K562 (cell line): ENCODE measurements around the gene SLC2A6. TPM values are rescaled to one million over a fixed set of nuclear protein-coding genes. Genes with fewer than 3 reads are reported as not detected.

Experiments
- ATAC-seq: fragments of 200-7000 bp; cut with Tn5 transposase; 3 replicates; pipeline ENCODE4 v1.9.1; 2020; ENCODE audit warnings: moderate library complexity
- BruUV-seq: library from RNA; stranded (reverse); fragments of 400-500 nt; replicated peaks from 2 replicates; lab custom pipeline; 2021; lab: Mats Ljungman, UMichigan
- CTCF ChIA-PET: fragments of 300-600 bp; formaldehyde crosslinking; extraction: SDS; loops from one replicate; lab custom pipeline; 2021; ENCODE audit warnings: low intra/inter-chr PET ratio; lab: Yijun Ruan, JAX
- POLR2A ChIA-PET: fragments of 300-600, 350-650 bp; sonication (Branson Sonifier 250); formaldehyde crosslinking; extraction: SDS; loops from one replicate; lab custom pipeline; 2021; ENCODE audit warnings: antibody characterized with exemption, inconsistent platforms; lab: Yijun Ruan, JAX
- DNase-seq, 4 experiments: peaks; one replicate each; pipeline versions ENCODE4 v3.0.0 to v3.0.0-alpha.2; 2011 to 2018; ENCODE audit warnings: low spot score in 3 of 4, mixed read lengths in 3 of 4; ENCODE audit errors: extremely low read depth in 1 of 4
- FAIRE-seq: peaks from 2 replicates; lab custom pipeline; 2011; peaks lifted over from hg19 to GRCh38; lab: Jason Lieb, UNC
- H2AFZ ChIP-seq: 2 replicates; pipeline ENCODE4 v1.6.0; 2011; ENCODE audit warnings: low read depth, low read length, control low read depth, inconsistent platforms
- H3K27ac ChIP-seq: fragments of 200-600 bp; 3 replicates; pipeline ENCODE4 v1.8.0; 2011; ENCODE audit warnings: low read depth, mild to moderate bottlenecking, control low read depth, inconsistent platforms, low read length, moderate library complexity, mixed read lengths; ENCODE audit errors: extremely low read depth
- H3K27me3 ChIP-seq, 2 experiments: fragments of 300-600 bp in 1 of 2; 2 replicates in 1 of 2; 3 replicates in 1 of 2; pipeline versions ENCODE4 v1.6.0 to v1.8.0; 2011; ENCODE audit warnings: inconsistent platforms in 2 of 2, low read length in 2 of 2, mild to moderate bottlenecking in 1 of 2, mixed read lengths in 1 of 2, moderate library complexity in 1 of 2; ENCODE audit not compliant: control insufficient read depth in 2 of 2, insufficient read depth in 2 of 2
- H3K36me3 ChIP-seq: fragments of 300-600 bp; 3 replicates; pipeline ENCODE4 v1.8.0; 2011; ENCODE audit warnings: mild to moderate bottlenecking, low read length, inconsistent platforms; ENCODE audit not compliant: control insufficient read depth, insufficient read depth
- H3K4me1 ChIP-seq, 2 experiments: fragments of 200-600 bp in 1 of 2; replicated peaks in 1 of 2; 2 replicates in 1 of 2; 3 replicates in 1 of 2; pipeline versions ENCODE4 v1.5.1 to v1.8.0; 2011; ENCODE audit warnings: inconsistent platforms in 2 of 2, low read length in 2 of 2, mild to moderate bottlenecking in 1 of 2, mixed read lengths in 1 of 2, moderate library complexity in 1 of 2; ENCODE audit not compliant: control insufficient read depth in 2 of 2, insufficient read depth in 2 of 2
- H3K4me2 ChIP-seq: 2 replicates; pipeline ENCODE4 v1.6.1; 2011; ENCODE audit warnings: low read length, control low read depth, inconsistent platforms, mixed read lengths; ENCODE audit not compliant: insufficient read depth
- H3K4me3 ChIP-seq: fragments of 200-600 bp; sonication (generic), shearing (Covaris generic); 2 replicates; pipeline ENCODE4 v1.5.1; 2016; ENCODE audit warnings: control low read depth, inconsistent platforms
- H3K79me2 ChIP-seq: fragments of 200-600 bp; 3 replicates; pipeline ENCODE4 v1.8.0; 2011; ENCODE audit warnings: low read length, inconsistent platforms; ENCODE audit not compliant: control insufficient read depth, insufficient read depth
- H3K9ac ChIP-seq, 2 experiments: 2 replicates each; pipeline versions ENCODE4 v1.6.0 to v1.6.1; 2011; ENCODE audit warnings: low read depth in 2 of 2, low read length in 2 of 2, control low read depth in 1 of 2, inconsistent platforms in 1 of 2, mild to moderate bottlenecking in 1 of 2, mixed read lengths in 1 of 2; ENCODE audit not compliant: insufficient read depth in 1 of 2
- H3K9me1 ChIP-seq: one replicate; pipeline ENCODE4 v1.6.0; 2011; ENCODE audit warnings: inconsistent platforms, mild to moderate bottlenecking, low read length, moderate library complexity; ENCODE audit not compliant: control insufficient read depth, insufficient read depth
- H3K9me3 ChIP-seq: replicated peaks from 2 replicates; pipeline ENCODE4 v1.5.1; 2011; ENCODE audit warnings: low read depth, low read length, inconsistent platforms; ENCODE audit not compliant: control insufficient read depth, insufficient read depth
- H4K20me1 ChIP-seq: replicated peaks from 2 replicates; pipeline ENCODE4 v1.6.1; 2011; ENCODE audit warnings: low read length, inconsistent platforms, mixed read lengths; ENCODE audit not compliant: control insufficient read depth, insufficient read depth
- BRD9 ChIP-seq: fragments of 450-650 bp; IDR thresholded peaks from 2 replicates; pipeline ENCODE4 v1.6.1; 2018; ENCODE audit warnings: low read depth; ENCODE audit not compliant: partially characterized antibody
- GTF2A2 ChIP-seq: IDR thresholded peaks from 2 replicates; pipeline ENCODE4 v1.6.1; 2016; ENCODE audit warnings: mild to moderate bottlenecking, missing genetic modification characterization, missing compliant biosample characterization
- L3MBTL2 ChIP-seq: fragments of 450-650 bp; IDR thresholded peaks from 2 replicates; pipeline ENCODE4 v1.6.1; 2016; ENCODE audit warnings: mild to moderate bottlenecking, moderate library complexity
- POLR2AphosphoS5 ChIP-seq: IDR thresholded peaks from 2 replicates; pipeline ENCODE4 v1.6.1; 2011; ENCODE audit warnings: mild to moderate bottlenecking, low read depth, low read length, moderate library complexity; ENCODE audit not compliant: control insufficient read depth, insufficient read depth
- RAD51 ChIP-seq: fragments of 450-650 bp; IDR thresholded peaks from 2 replicates; pipeline ENCODE4 v1.7.1; 2016; ENCODE audit warnings: low read depth, mild to moderate bottlenecking, borderline replicate concordance
- SIN3B ChIP-seq: fragments of 450-650 bp; IDR thresholded peaks from 2 replicates; pipeline ENCODE4 v1.6.1; 2017; ENCODE audit warnings: low read depth, mild to moderate bottlenecking, moderate library complexity
- SIX5 ChIP-seq, 2 experiments: IDR thresholded peaks; 2 replicates each; pipeline ENCODE4 v1.6.1; 2011; ENCODE audit warnings: low read length in 2 of 2, borderline replicate concordance in 1 of 2, low read depth in 1 of 2, mild to moderate bottlenecking in 1 of 2, moderate library complexity in 1 of 2; ENCODE audit not compliant: insufficient read depth in 1 of 2
- SRF ChIP-seq, 2 experiments: fragments of 250-450, 450-650 bp in 1 of 2; sonication (Bioruptor Pico) in 1 of 2; sonication (generic) in 1 of 2; formaldehyde crosslinking; IDR thresholded peaks; 2 replicates each; pipeline versions ENCODE4 v1.5.0 to v1.5.1; 2020 to 2022; ENCODE audit warnings: mild to moderate bottlenecking in 1 of 2, missing genetic modification reagents in 1 of 2
- TCF3 ChIP-seq: sonication (generic); formaldehyde crosslinking; IDR thresholded peaks from 2 replicates; pipeline ENCODE4 v1.4.0; 2020; ENCODE audit warnings: mild to moderate bottlenecking, missing genetic modification reagents
- ZFX ChIP-seq: sonication (generic); formaldehyde crosslinking; IDR thresholded peaks from 2 replicates; pipeline ENCODE4 v1.8.0; 2022; ENCODE audit warnings: mild to moderate bottlenecking, missing genetic modification reagents, moderate library complexity
- ZNF175 ChIP-seq: fragments of 200-800 bp; sonication (Bioruptor generic); IDR thresholded peaks from 2 replicates; pipeline ENCODE4 v1.6.1; 2016; ENCODE audit warnings: low read depth, mild to moderate bottlenecking, missing genetic modification characterization, missing compliant biosample characterization
- ZNF583 ChIP-seq: fragments of 250-450 bp; sonication (Bioruptor Pico); IDR thresholded peaks from 2 replicates; pipeline ENCODE4 v1.4.0; 2020
- ZNF830 ChIP-seq: fragments of 250-450 bp; sonication (Bioruptor Pico); IDR thresholded peaks from 2 replicates; pipeline ENCODE4 v1.5.0; 2021; ENCODE audit warnings: mild to moderate bottlenecking
- WGBS: fragments of 100-300 bp; shearing (Covaris generic); methylation state at CpG from one replicate; pipeline ENCODE4 v1.1.6; 2016; ENCODE audit warnings: low coverage, mixed read lengths; ENCODE audit not compliant: insufficient coverage; ENCODE audit errors: missing lambda C conversion rate; 5-methylcytosine and 5-hydroxymethylcytosine counted together
- in situ Hi-C: fragments of 300-500 bp; cut with MboI; formaldehyde crosslinking; loops from 4 replicates; pipeline ENCODE4 v1.15.0; 2018; ENCODE audit warnings: inconsistent platforms, mixed read lengths
- intact Hi-C: fragments of 100-400 bp; cut with micrococcal nuclease; formaldehyde crosslinking; loops from 2 replicates; pipeline ENCODE4 v1.14.2; 2022
- polyA plus RNA-seq, 8 experiments: library from polyadenylated mRNA; depleted of rRNA in 4 of 8; stranded (reverse) in 5 of 8; unstranded in 3 of 8; fragments of >200 nt; fragmentation: Nextera tagmentation in 2 of 8; fragmentation: Illumina TruSeq in 1 of 8; extraction: Ambion mirVana in 2 of 8; extraction: Trizol in 1 of 8; gene quantifications; 2 replicates each; pipeline versions ENCODE4 v1.2.1 to v1.2.3, GENCODE V29; 2011 to 2014; ENCODE audit warnings: inconsistent platforms in 1 of 8, missing spikeins in 1 of 8
- total RNA-seq, 7 experiments: library from RNA; depleted of rRNA in 6 of 7; stranded (reverse); fragments of >200 nt in 6 of 7; fragmentation: Illumina TruSeq in 2 of 7; extraction: Trizol in 2 of 7; gene quantifications; 2 replicates each; pipeline versions ENCODE4 v1.2.1 to v1.2.3, GENCODE V29; 2011 to 2021; ENCODE audit warnings: low replicate concordance in 1 of 7
- TF ChIP-seq, protein P1 (sequence below): fragments of 250-450 bp; sonication (Bioruptor Pico); IDR thresholded peaks from 2 replicates; pipeline ENCODE4 v1.9.0; 2021; ENCODE audit warnings: mild to moderate bottlenecking, inconsistent platforms
- TF ChIP-seq, protein P2 (sequence below): fragments of 250-450 bp; sonication (Bioruptor Pico); IDR thresholded peaks from 2 replicates; pipeline ENCODE4 v1.8.0; 2021; ENCODE audit warnings: moderate library complexity, mild to moderate bottlenecking, inconsistent platforms
- TF ChIP-seq, protein P3 (sequence below), 2 experiments: fragments of 150-350 bp in 1 of 2; IDR thresholded peaks; 2 replicates each; pipeline ENCODE4 v1.6.1; 2012 to 2016; ENCODE audit warnings: low read depth in 2 of 2, low read length in 2 of 2, mild to moderate bottlenecking in 1 of 2, moderate library complexity in 1 of 2

The SLC2A6 gene
- total and polyA plus RNA-seq, 9 of the 15 experiments (the other 6 are each of a cell fraction or from before 2014, with no cell fraction given) = 0.04 to 0.38 (median 0.09) TPM; not detected in 3

DNA sequence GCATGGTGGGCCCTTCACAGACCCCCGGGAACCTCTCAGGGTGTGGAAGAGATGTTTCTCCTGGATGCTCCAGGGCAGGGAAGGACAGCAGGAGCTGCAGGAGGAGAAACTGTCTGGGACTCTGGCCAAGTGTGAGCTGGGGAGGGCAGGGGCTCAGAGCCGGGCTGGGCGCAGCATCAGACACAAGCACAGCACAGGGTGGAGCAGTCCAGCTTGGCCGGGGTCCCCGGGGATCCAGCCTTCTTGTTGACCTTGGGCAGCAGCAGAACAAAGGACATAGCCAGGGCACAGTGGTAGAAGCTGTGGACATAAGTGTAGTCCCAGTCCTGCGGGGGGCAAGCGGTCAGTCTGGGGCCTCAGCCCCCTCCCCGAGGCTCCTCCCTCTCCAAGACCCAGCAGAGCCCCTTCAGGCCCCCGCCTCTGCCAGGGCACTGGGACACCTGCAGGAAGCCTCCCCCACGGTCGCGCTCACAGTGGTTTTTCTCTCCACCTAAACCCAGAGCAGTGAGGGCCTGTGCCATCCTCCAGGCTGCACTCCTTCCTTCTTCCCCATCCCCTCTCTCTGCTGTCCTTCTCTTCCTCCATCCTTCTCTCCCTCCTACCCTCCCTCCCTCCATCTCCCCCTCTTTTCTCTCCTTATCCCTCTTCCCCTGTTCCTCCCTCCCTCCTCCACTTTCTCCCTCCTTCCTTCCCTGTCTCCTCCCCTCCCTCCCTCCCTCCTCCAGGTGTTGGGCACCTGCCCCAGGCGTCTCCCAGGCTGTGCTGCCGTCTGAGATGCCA lies 35.8 kb upstream of the SLC2A6 start:
- no peak for DNase-seq
- no peaks in the 10 kb centered on the region; the same call in none of the 2 replicates for H4K20me1 ChIP-seq
- no peak for TF ChIP-seq ZNF583 (CRISPR knock-in tag)
- TF ChIP-seq RAD51 = no peak
- TF ChIP-seq ZNF175 (CRISPR knock-in tag) = no peak
- TF ChIP-seq POLR2AphosphoS5 = no peak
- TF ChIP-seq ZFX (CRISPR knock-in tag) = no peak
- no peak for TF ChIP-seq SIX5 (IDR thresholded peaks at IDR 0.05; ENCODE audit: borderline replicate concordance in 1 of 2, insufficient read depth in 1 of 2, low read depth in 1 of 2, low read length in 2 of 2)
- TF ChIP-seq GTF2A2 = no peak
- no peak for TF ChIP-seq SIN3B
- no peak for TF ChIP-seq L3MBTL2
- TF ChIP-seq BRD9 = no peak
- TF ChIP-seq, protein P1, sequence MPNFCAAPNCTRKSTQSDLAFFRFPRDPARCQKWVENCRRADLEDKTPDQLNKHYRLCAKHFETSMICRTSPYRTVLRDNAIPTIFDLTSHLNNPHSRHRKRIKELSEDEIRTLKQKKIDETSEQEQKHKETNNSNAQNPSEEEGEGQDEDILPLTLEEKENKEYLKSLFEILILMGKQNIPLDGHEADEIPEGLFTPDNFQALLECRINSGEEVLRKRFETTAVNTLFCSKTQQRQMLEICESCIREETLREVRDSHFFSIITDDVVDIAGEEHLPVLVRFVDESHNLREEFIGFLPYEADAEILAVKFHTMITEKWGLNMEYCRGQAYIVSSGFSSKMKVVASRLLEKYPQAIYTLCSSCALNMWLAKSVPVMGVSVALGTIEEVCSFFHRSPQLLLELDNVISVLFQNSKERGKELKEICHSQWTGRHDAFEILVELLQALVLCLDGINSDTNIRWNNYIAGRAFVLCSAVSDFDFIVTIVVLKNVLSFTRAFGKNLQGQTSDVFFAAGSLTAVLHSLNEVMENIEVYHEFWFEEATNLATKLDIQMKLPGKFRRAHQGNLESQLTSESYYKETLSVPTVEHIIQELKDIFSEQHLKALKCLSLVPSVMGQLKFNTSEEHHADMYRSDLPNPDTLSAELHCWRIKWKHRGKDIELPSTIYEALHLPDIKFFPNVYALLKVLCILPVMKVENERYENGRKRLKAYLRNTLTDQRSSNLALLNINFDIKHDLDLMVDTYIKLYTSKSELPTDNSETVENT (CRISPR knock-in tag) = no peak
- TF ChIP-seq SRF (CRISPR knock-in tag; IDR thresholded peaks at IDR 0.05) = no peak
- TF ChIP-seq, protein P2, sequence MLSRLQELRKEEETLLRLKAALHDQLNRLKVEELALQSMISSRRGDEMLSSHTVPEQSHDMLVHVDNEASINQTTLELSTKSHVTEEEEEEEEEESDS (CRISPR knock-in tag) = no peak
- TF ChIP-seq, protein P3, sequence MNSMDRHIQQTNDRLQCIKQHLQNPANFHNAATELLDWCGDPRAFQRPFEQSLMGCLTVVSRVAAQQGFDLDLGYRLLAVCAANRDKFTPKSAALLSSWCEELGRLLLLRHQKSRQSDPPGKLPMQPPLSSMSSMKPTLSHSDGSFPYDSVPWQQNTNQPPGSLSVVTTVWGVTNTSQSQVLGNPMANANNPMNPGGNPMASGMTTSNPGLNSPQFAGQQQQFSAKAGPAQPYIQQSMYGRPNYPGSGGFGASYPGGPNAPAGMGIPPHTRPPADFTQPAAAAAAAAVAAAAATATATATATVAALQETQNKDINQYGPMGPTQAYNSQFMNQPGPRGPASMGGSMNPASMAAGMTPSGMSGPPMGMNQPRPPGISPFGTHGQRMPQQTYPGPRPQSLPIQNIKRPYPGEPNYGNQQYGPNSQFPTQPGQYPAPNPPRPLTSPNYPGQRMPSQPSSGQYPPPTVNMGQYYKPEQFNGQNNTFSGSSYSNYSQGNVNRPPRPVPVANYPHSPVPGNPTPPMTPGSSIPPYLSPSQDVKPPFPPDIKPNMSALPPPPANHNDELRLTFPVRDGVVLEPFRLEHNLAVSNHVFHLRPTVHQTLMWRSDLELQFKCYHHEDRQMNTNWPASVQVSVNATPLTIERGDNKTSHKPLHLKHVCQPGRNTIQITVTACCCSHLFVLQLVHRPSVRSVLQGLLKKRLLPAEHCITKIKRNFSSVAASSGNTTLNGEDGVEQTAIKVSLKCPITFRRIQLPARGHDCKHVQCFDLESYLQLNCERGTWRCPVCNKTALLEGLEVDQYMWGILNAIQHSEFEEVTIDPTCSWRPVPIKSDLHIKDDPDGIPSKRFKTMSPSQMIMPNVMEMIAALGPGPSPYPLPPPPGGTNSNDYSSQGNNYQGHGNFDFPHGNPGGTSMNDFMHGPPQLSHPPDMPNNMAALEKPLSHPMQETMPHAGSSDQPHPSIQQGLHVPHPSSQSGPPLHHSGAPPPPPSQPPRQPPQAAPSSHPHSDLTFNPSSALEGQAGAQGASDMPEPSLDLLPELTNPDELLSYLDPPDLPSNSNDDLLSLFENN (IDR thresholded peaks at IDR 0.05; ENCODE audit: low read depth in 2 of 2, low read length in 2 of 2) = no peak
- TF ChIP-seq TCF3 (CRISPR knock-in tag) = no peak
- no peak for TF ChIP-seq ZNF830 (CRISPR knock-in tag)

More for the DNA sequence above, 35.8 kb upstream of the SLC2A6 start:
- H3K4me1 ChIP-seq = peaks cover 0 to 23% of the 10 kb centered on the region in 2 experiments; a peak in 2 of 5 replicates
- ChIA-PET CTCF (no interaction called here), POLR2A (no interaction called here)
- WGBS = 5% methylated on average over 8 of the region's 14 CpGs
- no peaks in the 10 kb centered on the region for H3K79me2 ChIP-seq
- H3K9me1 ChIP-seq = no peaks in the 10 kb centered on the region
- no peak overlapping the region for H3K27ac ChIP-seq
- intact Hi-C loops (no loop called here), in situ Hi-C loops (no loop called here)
- no TSS peak for BruUV-seq
- H3K36me3 ChIP-seq = no peaks in the 10 kb centered on the region; the same call in 2 of the 3 replicates
- H3K9ac ChIP-seq = no peak overlapping the region
- FAIRE-seq (no peak), ATAC-seq (no peak)
- H3K27me3 ChIP-seq = peaks cover 26 to 64% of the 10 kb centered on the region in 2 experiments
- no peak overlapping the region for H3K4me3 ChIP-seq
- H3K9me3 ChIP-seq = peaks cover 7% of the 10 kb centered on the region; the same call in 1 of the 2 replicates
- no peak overlapping the region for H3K4me2 ChIP-seq
- H2AFZ ChIP-seq = no peak overlapping the region
